Measurements from ENCODE around the gene SREBF1.

SREBF1 gene

DNA sequence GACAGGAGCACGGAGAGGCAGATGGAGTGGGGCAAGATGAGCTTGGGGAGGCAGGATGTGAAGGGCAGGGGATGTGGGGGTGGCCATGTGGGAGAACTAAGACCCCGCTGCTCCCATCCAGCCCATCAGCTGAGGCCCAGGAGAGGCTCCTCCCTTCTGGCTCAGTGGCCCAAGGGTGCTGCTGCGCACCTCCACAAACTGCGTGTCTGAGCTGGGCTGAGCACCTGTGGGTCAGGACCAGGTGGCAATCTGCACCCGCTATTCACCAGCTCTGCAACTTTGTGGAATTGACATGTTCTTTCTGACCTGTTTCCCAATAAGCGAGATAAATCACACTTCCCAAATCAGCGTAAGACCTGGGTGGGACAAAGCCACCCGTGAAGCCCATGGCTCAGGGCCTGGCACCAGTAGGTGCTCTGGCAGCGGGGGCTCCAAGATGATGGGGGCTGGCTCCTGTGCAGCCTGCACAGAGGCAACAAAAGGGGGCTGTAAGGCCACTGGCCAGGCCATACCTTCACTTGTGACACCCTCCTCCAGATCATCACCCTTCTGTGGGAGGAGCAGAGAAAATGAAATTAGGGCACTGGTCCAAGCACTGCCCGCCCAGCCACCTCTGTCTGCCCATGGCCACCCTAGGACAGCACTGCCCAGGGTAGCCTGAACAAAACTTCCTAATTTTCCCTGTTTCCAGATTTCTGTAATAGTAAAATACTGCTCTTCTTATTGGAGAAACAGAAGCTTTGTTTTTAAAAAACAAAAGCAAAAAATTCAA, 11.7 kb upstream of the SREBF1 start:
- Mint-ChIP-seq H3K9me3 (no peaks in the 10 kb centered on the region), H3K4me3 (peak overlapping the region; percentile 37), H3K27me3 (no peaks in the 10 kb centered on the region), H3K27ac (peak overlapping the region; percentile 94), H3K4me1 (ENCODE audit: low read depth) (peaks cover 66% of the 10 kb centered on the region), H3K36me3 (ENCODE audit: low read depth) (no peaks in the 10 kb centered on the region)

DNA sequence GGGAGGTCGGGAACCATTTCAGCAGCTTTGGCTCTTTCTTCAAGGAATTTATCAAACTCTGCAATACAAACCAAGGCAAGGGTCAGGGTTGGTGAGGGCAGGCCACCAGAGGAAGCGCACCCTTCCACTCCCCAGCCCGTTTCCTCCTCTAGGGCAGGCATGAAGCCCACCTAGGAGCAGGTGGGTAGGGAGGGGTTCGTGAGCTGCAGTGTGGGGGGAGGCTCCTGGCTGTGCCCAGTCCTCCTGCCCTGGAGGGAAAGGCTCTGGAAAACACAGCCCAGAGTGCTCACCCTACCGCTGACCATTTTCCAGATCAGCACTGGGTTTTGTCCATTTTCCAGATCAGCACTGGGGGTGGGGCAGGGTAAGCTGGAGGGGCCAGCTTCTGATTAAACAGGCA, 10.9 kb upstream of the SREBF1 start:
- no peak overlapping the region for H3K4me3 Mint-ChIP-seq
- no peaks in the 10 kb centered on the region for H3K36me3 Mint-ChIP-seq (ENCODE audit: low read depth)
- H3K27me3 Mint-ChIP-seq = no peaks in the 10 kb centered on the region
- peaks cover 58% of the 10 kb centered on the region for H3K4me1 Mint-ChIP-seq (ENCODE audit: low read depth)
- no peaks in the 10 kb centered on the region for H3K9me3 Mint-ChIP-seq
- H3K27ac Mint-ChIP-seq = no peak overlapping the region

GRCh38 chr17:17847118-17847689, 10.4 kb upstream of the SREBF1 start:
- Mint-ChIP-seq H3K27me3 (no peaks in the 10 kb centered on the region), H3K27ac (no peak overlapping the region), H3K36me3 (ENCODE audit: low read depth) (no peaks in the 10 kb centered on the region), H3K9me3 (no peaks in the 10 kb centered on the region), H3K4me3 (no peak overlapping the region), H3K4me1 (ENCODE audit: low read depth) (peaks cover 55% of the 10 kb centered on the region)

GRCh38 chr17:17846645-17847044, 9.9 kb upstream of the SREBF1 start:
- H3K36me3 Mint-ChIP-seq (ENCODE audit: low read depth) = no peaks in the 10 kb centered on the region
- no peak overlapping the region for H3K27ac Mint-ChIP-seq
- H3K27me3 Mint-ChIP-seq = no peaks in the 10 kb centered on the region
- no peak overlapping the region for H3K4me3 Mint-ChIP-seq
- no peaks in the 10 kb centered on the region for H3K9me3 Mint-ChIP-seq
- H3K4me1 Mint-ChIP-seq (ENCODE audit: low read depth) = peaks cover 49% of the 10 kb centered on the region

- Mint-ChIP-seq H3K36me3 (ENCODE audit: low read depth) (no peaks in the 10 kb centered on the region), H3K27ac (no peak overlapping the region), H3K4me1 (ENCODE audit: low read depth) (peaks cover 45% of the 10 kb centered on the region), H3K4me3 (no peak overlapping the region), H3K27me3 (no peaks in the 10 kb centered on the region), H3K9me3 (no peaks in the 10 kb centered on the region)
Observed at GRCh38 chr17:17846003-17846402, 9.2 kb upstream of the SREBF1 start.

- Mint-ChIP-seq H3K9me3 (no peaks in the 10 kb centered on the region), H3K4me3 (no peak overlapping the region), H3K27me3 (no peaks in the 10 kb centered on the region), H3K27ac (no peak overlapping the region), H3K36me3 (ENCODE audit: low read depth) (no peaks in the 10 kb centered on the region), H3K4me1 (ENCODE audit: low read depth) (peaks cover 42% of the 10 kb centered on the region)
Observed at GRCh38 chr17:17845046-17845775, 8.4 kb upstream of the SREBF1 start.

DNA sequence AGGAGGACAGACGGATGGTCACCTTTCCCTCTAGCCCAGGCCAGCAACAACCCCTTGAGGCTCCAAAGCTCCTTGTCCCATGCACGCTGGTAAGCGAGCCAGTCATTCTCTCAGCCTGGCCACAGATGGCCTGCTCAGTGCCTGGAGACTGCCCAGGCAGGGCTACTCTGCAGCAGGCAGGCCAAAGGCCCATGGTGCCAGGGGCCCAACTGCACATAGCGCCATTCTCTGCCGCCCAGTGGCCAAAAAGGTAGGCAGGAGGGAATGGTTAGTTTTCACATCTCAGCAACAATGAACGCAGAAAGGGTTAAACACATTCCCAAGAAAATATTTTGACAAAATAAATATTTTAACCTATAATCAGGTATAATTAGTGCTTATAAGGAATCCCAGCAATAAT, 7.7 kb upstream of the SREBF1 start:
- H3K27ac Mint-ChIP-seq = no peak overlapping the region
- H3K4me1 Mint-ChIP-seq (ENCODE audit: low read depth) = peaks cover 38% of the 10 kb centered on the region
- no peaks in the 10 kb centered on the region for H3K9me3 Mint-ChIP-seq
- H3K36me3 Mint-ChIP-seq (ENCODE audit: low read depth) = no peaks in the 10 kb centered on the region
- no peak overlapping the region for H3K4me3 Mint-ChIP-seq
- H3K27me3 Mint-ChIP-seq = no peaks in the 10 kb centered on the region

DNA sequence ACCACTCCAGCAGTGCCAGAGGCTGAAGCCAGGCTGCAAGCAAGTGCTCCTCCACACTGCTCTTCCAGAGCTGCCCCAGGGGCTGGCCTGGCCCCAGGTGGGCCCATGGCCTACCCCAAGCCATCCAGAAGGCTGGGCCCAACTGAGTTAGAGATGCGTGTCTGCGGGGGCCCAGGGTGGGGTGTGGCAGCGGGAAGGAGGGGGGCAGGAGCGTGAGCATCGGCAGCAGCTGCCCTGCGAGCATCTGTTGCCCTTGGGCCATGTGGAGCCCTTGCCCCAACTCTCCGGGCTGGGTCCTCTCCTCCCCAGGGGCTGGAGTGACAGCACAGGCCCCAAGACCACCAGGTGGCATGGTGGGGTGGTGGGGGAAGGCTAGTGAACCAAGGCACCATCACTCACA, 7.3 kb upstream of the SREBF1 start:
- no peaks in the 10 kb centered on the region for H3K9me3 Mint-ChIP-seq
- H3K4me1 Mint-ChIP-seq (ENCODE audit: low read depth) = peaks cover 38% of the 10 kb centered on the region
- no peak overlapping the region for H3K4me3 Mint-ChIP-seq
- no peak overlapping the region for H3K27ac Mint-ChIP-seq
- no peaks in the 10 kb centered on the region for H3K27me3 Mint-ChIP-seq
- H3K36me3 Mint-ChIP-seq (ENCODE audit: low read depth) = no peaks in the 10 kb centered on the region

DNA sequence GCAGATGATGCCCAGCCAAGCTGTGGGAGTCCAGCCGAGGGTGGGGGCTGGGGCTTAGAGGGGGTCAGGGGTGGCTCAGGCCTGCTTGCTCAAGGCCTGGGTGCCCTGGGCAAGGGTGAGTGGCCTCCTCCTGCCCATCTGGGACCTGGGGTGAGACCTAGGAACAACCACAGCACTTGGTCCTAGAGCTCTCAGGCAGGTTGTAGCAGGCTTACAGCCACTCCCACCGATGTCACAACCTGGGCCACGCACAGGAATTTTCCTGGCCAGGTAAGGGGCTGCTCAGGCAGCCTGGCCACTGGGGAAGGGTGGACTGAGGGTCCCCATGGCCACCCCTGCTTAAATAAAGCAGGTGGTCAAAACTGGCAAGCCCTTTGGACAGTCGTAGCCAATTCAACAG, 6.3 kb upstream of the SREBF1 start:
- Mint-ChIP-seq H3K27ac (no peak overlapping the region), H3K4me3 (no peak overlapping the region), H3K36me3 (ENCODE audit: low read depth) (no peaks in the 10 kb centered on the region), H3K27me3 (no peaks in the 10 kb centered on the region), H3K4me1 (ENCODE audit: low read depth) (peaks cover 38% of the 10 kb centered on the region), H3K9me3 (no peaks in the 10 kb centered on the region)

DNA sequence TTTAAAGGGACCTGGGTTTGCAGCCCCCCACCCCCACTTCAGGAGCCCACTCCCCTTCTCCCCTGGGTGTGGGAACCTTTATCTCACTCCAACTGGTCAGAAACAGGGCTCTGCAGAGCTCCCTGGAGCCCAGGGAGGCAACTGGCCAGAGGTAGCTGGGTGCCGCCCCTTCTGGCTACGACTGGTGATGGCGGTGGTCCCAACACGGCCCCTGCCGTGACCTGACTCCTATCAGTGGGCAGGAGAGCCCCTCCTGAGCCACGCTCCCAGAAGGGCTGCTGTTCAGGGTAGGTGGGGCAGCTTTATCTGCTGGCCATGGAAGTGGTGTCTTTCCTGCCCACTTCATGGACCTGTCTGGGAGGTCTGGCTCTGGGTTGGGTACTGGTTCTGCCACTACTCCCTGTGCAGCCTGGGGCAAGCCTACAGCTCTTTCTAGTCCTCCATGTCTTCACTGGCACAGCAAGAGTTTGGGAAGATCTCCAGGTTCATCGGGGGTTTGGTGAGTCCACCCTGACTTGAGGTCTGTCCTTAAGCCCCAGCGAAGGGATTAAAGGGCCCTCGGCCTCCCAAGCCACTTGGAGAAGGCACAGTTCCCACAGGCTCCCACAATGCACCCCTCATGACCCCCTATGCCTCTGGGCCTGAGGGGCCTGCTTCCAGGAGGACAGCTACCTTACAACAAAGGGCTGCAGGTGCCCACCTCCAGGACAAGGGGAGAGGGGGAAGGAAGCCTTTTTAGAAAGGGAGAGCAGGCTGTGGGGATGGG, 5.5 kb upstream of the SREBF1 start:
- Mint-ChIP-seq H3K27ac (no peak overlapping the region), H3K36me3 (ENCODE audit: low read depth) (no peaks in the 10 kb centered on the region), H3K27me3 (no peaks in the 10 kb centered on the region), H3K4me3 (no peak overlapping the region), H3K4me1 (ENCODE audit: low read depth) (peaks cover 39% of the 10 kb centered on the region), H3K9me3 (no peaks in the 10 kb centered on the region)

DNA sequence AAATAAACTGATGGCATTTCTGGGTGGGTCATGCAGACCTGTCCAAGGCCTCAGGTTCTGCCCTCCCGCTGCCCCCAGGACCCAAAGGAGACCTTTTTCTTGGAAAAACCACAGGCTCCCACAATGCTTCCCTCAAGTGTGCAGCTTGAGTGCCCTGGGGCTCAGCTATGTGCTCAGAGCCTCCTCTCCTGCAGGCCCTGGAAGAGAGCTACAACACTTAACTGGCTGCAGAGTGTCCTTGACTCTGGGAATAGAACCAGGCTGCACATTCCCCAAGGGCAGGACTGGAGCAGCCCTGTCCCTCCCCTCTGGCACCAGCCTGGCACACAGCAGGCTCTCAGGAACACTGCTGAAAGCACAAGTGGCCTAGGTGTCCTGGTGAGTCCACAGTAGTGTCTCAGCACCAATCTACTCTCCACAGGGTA, 4.8 kb upstream of the SREBF1 start:
- no peak overlapping the region for H3K4me3 Mint-ChIP-seq
- peaks cover 40% of the 10 kb centered on the region for H3K4me1 Mint-ChIP-seq (ENCODE audit: low read depth)
- H3K9me3 Mint-ChIP-seq = no peaks in the 10 kb centered on the region
- H3K36me3 Mint-ChIP-seq (ENCODE audit: low read depth) = no peaks in the 10 kb centered on the region
- H3K27me3 Mint-ChIP-seq = no peaks in the 10 kb centered on the region
- no peak overlapping the region for H3K27ac Mint-ChIP-seq

DNA sequence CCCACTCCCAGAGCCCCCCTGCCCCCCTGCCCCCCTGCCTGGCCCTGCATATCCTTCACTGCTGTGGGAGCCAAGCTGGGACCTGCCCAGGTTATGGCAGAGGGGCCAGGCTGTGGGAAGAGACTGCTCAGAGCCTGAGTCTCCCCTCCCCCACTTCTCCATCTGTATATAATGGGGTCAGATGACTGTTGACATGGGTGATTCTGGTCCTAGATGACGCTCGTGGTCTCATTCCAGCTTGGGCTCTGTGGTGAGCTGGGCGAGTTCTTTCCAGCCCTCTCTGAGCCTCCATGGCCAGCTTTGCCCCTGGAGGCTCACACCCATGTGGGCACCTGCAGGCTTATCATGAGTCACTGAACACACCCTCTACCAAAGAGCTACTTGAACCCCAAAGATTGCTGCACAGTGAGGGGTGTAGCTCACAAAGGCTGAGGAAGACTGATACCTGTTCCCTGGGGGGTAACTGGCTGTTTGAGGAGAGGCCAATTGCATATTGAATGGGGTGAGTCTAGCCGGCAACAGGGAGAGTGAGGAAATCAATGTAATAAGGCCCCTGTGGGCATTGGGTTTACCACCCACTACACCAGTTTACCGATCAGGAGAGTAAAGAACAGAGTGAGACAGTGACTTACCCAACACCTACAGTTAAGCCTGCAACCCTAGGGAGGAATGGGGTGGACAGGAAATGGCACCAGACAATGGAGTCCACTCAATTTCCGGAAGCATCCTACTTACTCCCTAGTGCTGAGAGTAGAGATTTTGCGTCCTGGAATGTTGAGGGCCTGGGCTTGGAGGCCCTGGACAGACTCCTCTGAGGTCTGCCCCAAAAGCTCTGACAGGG, 4.2 kb upstream of the SREBF1 start:
- Mint-ChIP-seq H3K4me3 (peak overlapping the region; percentile 73), H3K4me1 (ENCODE audit: low read depth) (peaks cover 38% of the 10 kb centered on the region), H3K27ac (peak overlapping the region; percentile 84), H3K9me3 (no peaks in the 10 kb centered on the region), H3K27me3 (no peaks in the 10 kb centered on the region), H3K36me3 (ENCODE audit: low read depth) (peaks cover under 1% of the 10 kb centered on the region)

GRCh38 chr17:17839791-17840707, 3.3 kb upstream of the SREBF1 start:
- Mint-ChIP-seq H3K4me3 (peak overlapping the region; percentile 81), H3K4me1 (ENCODE audit: low read depth) (peaks cover 48% of the 10 kb centered on the region), H3K27me3 (no peaks in the 10 kb centered on the region), H3K9me3 (no peaks in the 10 kb centered on the region), H3K36me3 (ENCODE audit: low read depth) (peaks cover 6% of the 10 kb centered on the region), H3K27ac (peak overlapping the region; percentile 79)
